ENCODE results near the gene SEMA3F.

The SEMA3F gene

GRCh38 chr3:50203809-50204803 lies 49.0 kb downstream of the SEMA3F start:
- Histone ChIP-seq H3K9me3 (no peaks in the 10 kb centered on the region), H3K4me3 (ENCODE audit: low read depth in 1 of 2, low read length in 1 of 2) (no peak overlapping the region), H3K36me3 (no peaks in the 10 kb centered on the region), H3K4me1 (ENCODE audit: control insufficient read depth in 1 of 2, insufficient read depth in 1 of 2, low read depth in 1 of 2, low read length in 1 of 2) (peaks cover 0 to 12% of the 10 kb centered on the region in 2 experiments), H3K27ac (no peak overlapping the region), H3K27me3 (peaks cover 87% of the 10 kb centered on the region)
- TF ChIP-seq CTCF (IDR thresholded peaks at IDR 0.05), result no peak

- no peaks in the 10 kb centered on the region for H3K9me3 ChIP-seq
- H3K4me1 ChIP-seq (ENCODE audit: control insufficient read depth in 1 of 2, insufficient read depth in 1 of 2, low read depth in 1 of 2, low read length in 1 of 2), result peaks cover 0 to 12% of the 10 kb centered on the region in 2 experiments
- H3K4me3 ChIP-seq (ENCODE audit: low read depth in 1 of 2, low read length in 1 of 2), result no peak within 1 kb of the TSS
- H3K27me3 ChIP-seq, result peaks cover 81% of the 10 kb centered on the region
- H3K27ac ChIP-seq, result no peak within 1 kb of the TSS
- no peak for TF ChIP-seq CTCF (IDR thresholded peaks at IDR 0.05)
- no peaks in the 10 kb centered on the region for H3K36me3 ChIP-seq
Measured at GRCh38 chr3:50204804-50205412, 49.8 kb downstream of the SEMA3F start, which contains the start of gene SLC38A3. Gene SLC38A3, plus strand, starts transcription at chr3:50205271. Its CDS starts 8,929 bp downstream, at chr3:50214200.

GRCh38 chr3:50205413-50206276 lies 50.5 kb downstream of the SEMA3F start:
- Histone ChIP-seq H3K27me3 (peaks cover 78% of the 10 kb centered on the region), H3K36me3 (no peaks in the 10 kb centered on the region), H3K4me3 (ENCODE audit: low read depth in 1 of 2, low read length in 1 of 2) (no peak overlapping the region), H3K9me3 (no peaks in the 10 kb centered on the region), H3K4me1 (ENCODE audit: control insufficient read depth in 1 of 2, insufficient read depth in 1 of 2, low read depth in 1 of 2, low read length in 1 of 2) (peaks cover 0 to 12% of the 10 kb centered on the region in 2 experiments), H3K27ac (no peak overlapping the region)
- no peak for TF ChIP-seq CTCF (IDR thresholded peaks at IDR 0.05)

GRCh38 chr3:50207359-50208042 lies 52.4 kb downstream of the SEMA3F start:
- no peak for TF ChIP-seq CTCF (IDR thresholded peaks at IDR 0.05)
- Histone ChIP-seq H3K27me3 (peaks cover 59% of the 10 kb centered on the region), H3K27ac (no peak overlapping the region), H3K4me1 (ENCODE audit: control insufficient read depth in 1 of 2, insufficient read depth in 1 of 2, low read depth in 1 of 2, low read length in 1 of 2) (peaks cover 0 to 12% of the 10 kb centered on the region in 2 experiments), H3K36me3 (no peaks in the 10 kb centered on the region), H3K4me3 (ENCODE audit: low read depth in 1 of 2, low read length in 1 of 2) (no peak overlapping the region), H3K9me3 (no peaks in the 10 kb centered on the region)
